Endothelial cell of umbilical vein (primary cell): Measurements from ENCODE around the gene TNFAIP6.

Source experiments
- EZH2 ChIP-seq: IDR thresholded peaks from 2 replicates; pipeline ENCODE4 v1.6.1; 2012; ENCODE audit warnings: borderline replicate concordance, low read depth, mild to moderate bottlenecking, moderate library complexity, low read length, inconsistent platforms; ENCODE audit not compliant: severe bottlenecking
- POLR2A ChIP-seq: IDR thresholded peaks from 2 replicates; pipeline ENCODE4 v1.6.1; 2012; ENCODE audit warnings: low read depth, mild to moderate bottlenecking, control low read depth, low read length
- TF ChIP-seq, protein P1 (sequence below), 2 donors: IDR thresholded peaks; 1 replicate in 1 of 2; 2 replicates in 1 of 2; pipeline ENCODE4 v1.5.1; 2011; ENCODE audit warnings: low read length in 2 of 2, mild to moderate bottlenecking in 2 of 2, moderate library complexity in 2 of 2, control low read depth in 1 of 2, inconsistent platforms in 1 of 2, low read depth in 1 of 2; ENCODE audit not compliant: insufficient read depth in 1 of 2; ENCODE audit errors: extremely low read depth in 1 of 2

DNA sequence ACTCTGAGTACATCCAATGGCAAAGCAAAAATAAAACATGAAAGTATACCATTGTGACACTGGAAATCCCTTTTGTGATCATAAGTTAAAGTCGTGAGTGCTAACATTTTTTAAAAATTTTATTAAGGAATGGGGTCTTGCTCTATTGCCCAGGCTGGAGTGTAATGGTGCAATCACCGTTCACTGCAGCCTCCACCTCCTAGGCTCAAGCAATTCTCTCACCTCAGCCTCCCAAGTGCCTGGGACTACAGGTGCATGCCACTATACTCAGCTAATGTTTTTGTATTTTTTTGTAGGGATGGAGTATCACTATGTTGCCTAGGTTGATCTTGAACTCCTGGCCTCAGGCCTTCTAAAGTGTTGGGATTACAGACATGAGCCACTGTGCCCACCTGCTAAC lies 14.3 kb upstream of the TNFAIP6 start:
- TF ChIP-seq, protein P1, sequence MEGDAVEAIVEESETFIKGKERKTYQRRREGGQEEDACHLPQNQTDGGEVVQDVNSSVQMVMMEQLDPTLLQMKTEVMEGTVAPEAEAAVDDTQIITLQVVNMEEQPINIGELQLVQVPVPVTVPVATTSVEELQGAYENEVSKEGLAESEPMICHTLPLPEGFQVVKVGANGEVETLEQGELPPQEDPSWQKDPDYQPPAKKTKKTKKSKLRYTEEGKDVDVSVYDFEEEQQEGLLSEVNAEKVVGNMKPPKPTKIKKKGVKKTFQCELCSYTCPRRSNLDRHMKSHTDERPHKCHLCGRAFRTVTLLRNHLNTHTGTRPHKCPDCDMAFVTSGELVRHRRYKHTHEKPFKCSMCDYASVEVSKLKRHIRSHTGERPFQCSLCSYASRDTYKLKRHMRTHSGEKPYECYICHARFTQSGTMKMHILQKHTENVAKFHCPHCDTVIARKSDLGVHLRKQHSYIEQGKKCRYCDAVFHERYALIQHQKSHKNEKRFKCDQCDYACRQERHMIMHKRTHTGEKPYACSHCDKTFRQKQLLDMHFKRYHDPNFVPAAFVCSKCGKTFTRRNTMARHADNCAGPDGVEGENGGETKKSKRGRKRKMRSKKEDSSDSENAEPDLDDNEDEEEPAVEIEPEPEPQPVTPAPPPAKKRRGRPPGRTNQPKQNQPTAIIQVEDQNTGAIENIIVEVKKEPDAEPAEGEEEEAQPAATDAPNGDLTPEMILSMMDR (IDR thresholded peaks at IDR 0.05; ENCODE audit: extremely low read depth in 1 of 2, insufficient read depth in 1 of 2, low read depth in 1 of 2, low read length in 2 of 2) = no peak
- TF ChIP-seq EZH2 = no peak
- no peak for TF ChIP-seq POLR2A
